ENCODE measurements around the gene PLCH2.

- TF ChIP-seq CTCF (IDR thresholded peaks at IDR 0.05; ENCODE audit: borderline replicate concordance, extremely low read depth, low read length, poor library complexity, severe bottlenecking) (no peak), EZH2 (IDR thresholded peaks at IDR 0.05; ENCODE audit: borderline replicate concordance, low read depth, low read length, severe bottlenecking) (no peak)
Observed at GRCh38 chr1:2507744-2508155, 31.7 kb downstream of the PLCH2 start.

Measured in DND-41 (cell line).